Ascending aorta (tissue), 2 donors: ENCODE data around the gene RPS15. TPM values are rescaled to one million over a fixed set of nuclear protein-coding genes. Genes with fewer than 3 reads are reported as not detected.
"Not testable (repeated sequence)": the region's sequence is repeated elsewhere in the genome, so short reads cannot be mapped to it uniquely, and the experiment has no call there.

Source experiments
- DNase-seq, 2 donors: peaks; one replicate each; pipeline ENCODE4 v3.0.0-alpha.2; 2019; ENCODE audit warnings: low spot score in 2 of 2
- H3K27ac ChIP-seq, 2 donors: fragments of 200-600 bp; sonication (generic); one replicate each; pipeline ENCODE4 v1.5.1; 2016 to 2017; ENCODE audit warnings: mild to moderate bottlenecking in 1 of 2
- H3K27me3 ChIP-seq: fragments of 200-600 bp; sonication (generic); one replicate; pipeline ENCODE4 v1.5.1; 2017
- H3K36me3 ChIP-seq, 2 donors: fragments of 200-600 bp; sonication (generic); one replicate each; pipeline ENCODE4 v1.5.1; 2016
- H3K4me1 ChIP-seq, 2 donors: fragments of 200-600 bp; sonication (generic); one replicate each; pipeline ENCODE4 v1.5.1; 2016 to 2017; ENCODE audit warnings: mild to moderate bottlenecking in 1 of 2
- H3K4me3 ChIP-seq, 2 donors: fragments of 200-600 bp; sonication (generic); one replicate each; pipeline ENCODE4 v1.5.1; 2016 to 2017; ENCODE audit warnings: mild to moderate bottlenecking in 1 of 2
- H3K9me3 ChIP-seq, 2 donors: fragments of 200-600 bp; sonication (generic); one replicate each; pipeline ENCODE4 v1.5.1; 2016
- intact Hi-C: fragments of 100-400 bp; cut with DNase I; formaldehyde crosslinking; loops from one replicate; pipeline ENCODE4 v1.15.1; 2023
- total RNA-seq: library from RNA; depleted of rRNA; stranded (reverse); fragments of >200 nt; gene quantifications from one replicate; pipeline ENCODE4 v1.1.0, GENCODE V29; 2016
- TF ChIP-seq, protein P1 (sequence below), 3 experiments: fragments of 200-600 bp in 2 of 3; fragments of 450-650 bp in 1 of 3; sonication (generic) in 2 of 3; IDR thresholded peaks; one replicate each; pipeline ENCODE4 v1.5.1; 2016 to 2019; ENCODE audit warnings: antibody characterized with exemption in 3 of 3, mild to moderate bottlenecking in 1 of 3, moderate library complexity in 1 of 3

Gene RPS15
- total RNA-seq, 1 donor from 2014 or later, result 3,111 TPM

DNA sequence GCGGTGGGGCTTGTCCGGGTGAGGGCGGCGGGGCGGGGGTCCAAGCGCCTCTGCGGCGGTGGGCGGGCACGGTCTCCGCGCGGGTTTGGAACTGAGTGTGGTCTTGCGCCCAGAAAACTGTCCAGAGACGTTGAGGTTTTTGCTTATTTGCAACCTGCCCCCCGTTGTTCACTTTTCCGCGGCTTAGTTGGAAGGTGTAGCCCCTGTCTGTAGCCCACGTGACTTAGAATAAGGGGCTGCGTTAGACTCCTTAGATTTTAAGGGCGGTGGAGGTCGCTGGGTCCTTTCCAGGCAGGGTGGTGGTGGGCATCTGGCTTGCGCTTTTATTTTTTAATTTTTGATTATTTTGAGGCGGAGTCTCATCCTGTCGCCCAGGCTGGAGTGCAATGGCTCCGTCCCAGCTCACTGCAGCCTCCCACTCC lies 748 bp downstream of the RPS15 start:
- peaks cover 8 to 14% of the 10 kb centered on the region in 2 donors for H3K4me1 ChIP-seq
- H3K9me3 ChIP-seq, result no peaks in the 10 kb centered on the region
- intact Hi-C loops, result loop anchor here (1.0 to 5.0 kb wide), 5 partner anchors 32 to 73 kb away; partner anchors contain the start of genes ADAMTSL5, C19orf25, DAZAP1 and NDUFS7
- H3K36me3 ChIP-seq, result peaks cover 30 to 55% of the 10 kb centered on the region in 2 donors
- DNase-seq, result no peak
- TF ChIP-seq, protein P1, sequence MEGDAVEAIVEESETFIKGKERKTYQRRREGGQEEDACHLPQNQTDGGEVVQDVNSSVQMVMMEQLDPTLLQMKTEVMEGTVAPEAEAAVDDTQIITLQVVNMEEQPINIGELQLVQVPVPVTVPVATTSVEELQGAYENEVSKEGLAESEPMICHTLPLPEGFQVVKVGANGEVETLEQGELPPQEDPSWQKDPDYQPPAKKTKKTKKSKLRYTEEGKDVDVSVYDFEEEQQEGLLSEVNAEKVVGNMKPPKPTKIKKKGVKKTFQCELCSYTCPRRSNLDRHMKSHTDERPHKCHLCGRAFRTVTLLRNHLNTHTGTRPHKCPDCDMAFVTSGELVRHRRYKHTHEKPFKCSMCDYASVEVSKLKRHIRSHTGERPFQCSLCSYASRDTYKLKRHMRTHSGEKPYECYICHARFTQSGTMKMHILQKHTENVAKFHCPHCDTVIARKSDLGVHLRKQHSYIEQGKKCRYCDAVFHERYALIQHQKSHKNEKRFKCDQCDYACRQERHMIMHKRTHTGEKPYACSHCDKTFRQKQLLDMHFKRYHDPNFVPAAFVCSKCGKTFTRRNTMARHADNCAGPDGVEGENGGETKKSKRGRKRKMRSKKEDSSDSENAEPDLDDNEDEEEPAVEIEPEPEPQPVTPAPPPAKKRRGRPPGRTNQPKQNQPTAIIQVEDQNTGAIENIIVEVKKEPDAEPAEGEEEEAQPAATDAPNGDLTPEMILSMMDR (IDR thresholded peaks at IDR 0.05), result no peak
- H3K27ac ChIP-seq, result peak overlapping the region; percentile 85
- H3K4me3 ChIP-seq, result peak overlapping the region; percentile 75 to 81
- H3K27me3 ChIP-seq, result no peaks in the 10 kb centered on the region

GRCh38 chr19:1439525-1440417 lies 1.6 kb downstream of the RPS15 start:
- not testable (repeated sequence) for H3K27me3 ChIP-seq, H3K9me3 ChIP-seq, DNase-seq
- H3K27ac ChIP-seq, result peak overlapping the region in 1 of 2 donors; percentile 85
- H3K36me3 ChIP-seq, result peaks cover 21 to 47% of the 10 kb centered on the region in 2 donors
- H3K4me1 ChIP-seq, result peaks cover 8 to 16% of the 10 kb centered on the region in 2 donors
- intact Hi-C loops, result loop anchor here (2.0 to 5.0 kb wide), 4 partner anchors 33 to 73 kb away; partner anchors contain the start of genes ADAMTSL5, C19orf25, DAZAP1 and PCSK4
- H3K4me3 ChIP-seq, result peak overlapping the region; percentile 75 to 81

DNA sequence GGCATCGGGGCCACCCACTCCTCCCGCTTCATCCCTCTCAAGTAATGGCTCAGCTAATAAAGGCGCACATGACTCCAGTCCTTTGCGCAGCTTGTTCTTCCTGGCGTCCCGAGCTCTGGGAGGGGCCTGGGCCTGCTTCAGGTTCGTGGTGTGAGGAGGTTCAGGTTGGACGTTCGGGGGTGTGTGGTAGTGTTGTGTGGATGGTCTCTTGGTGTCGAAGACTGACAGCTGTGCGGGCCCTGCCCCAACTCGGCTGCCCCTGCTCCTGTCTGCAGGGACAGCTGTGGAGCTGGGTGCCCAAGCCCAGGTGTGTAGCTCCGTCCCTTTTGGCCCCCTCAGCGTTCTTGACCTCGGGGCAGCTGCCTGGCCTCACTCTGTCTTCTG lies 2.2 kb downstream of the RPS15 start:
- intact Hi-C loops, result no loop called here
- TF ChIP-seq, protein P1 (IDR thresholded peaks at IDR 0.05), result no peak
- no peak for DNase-seq

DNA sequence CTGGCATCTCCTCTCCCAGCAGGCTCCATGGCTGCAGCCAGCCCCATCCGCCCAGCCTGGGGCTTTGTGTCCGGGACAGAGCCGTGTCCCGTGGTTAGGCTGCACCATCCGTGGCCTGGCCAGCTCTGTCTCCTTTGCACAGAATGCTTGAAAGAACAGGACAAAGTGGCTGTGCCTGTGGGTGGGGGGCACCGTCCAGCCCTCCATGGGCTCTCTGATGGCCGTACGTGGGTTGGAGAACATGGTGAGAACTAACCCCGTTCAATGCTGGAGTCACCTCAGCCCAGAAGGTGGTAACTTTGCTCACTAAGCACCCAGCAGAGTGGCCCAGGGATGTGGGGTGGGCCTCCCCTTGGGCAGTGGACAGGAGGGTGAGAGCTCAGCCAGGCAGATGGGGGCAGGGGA lies 2.8 kb downstream of the RPS15 start:
- Histone ChIP-seq H3K27me3 (peaks cover 7% of the 10 kb centered on the region), H3K36me3 (peaks cover 20 to 37% of the 10 kb centered on the region in 2 donors), H3K4me3 (no peak overlapping the region), H3K9me3 (no peaks in the 10 kb centered on the region), H3K4me1 (peaks cover 13 to 25% of the 10 kb centered on the region in 2 donors), H3K27ac (no peak overlapping the region)
- DNase-seq, result no peak
- TF ChIP-seq, protein P1 (IDR thresholded peaks at IDR 0.05), result no peak
- intact Hi-C loops, result no loop called here

More for the DNA sequence above, 2.2 kb downstream of the RPS15 start:
- Histone ChIP-seq H3K36me3 (peaks cover 20 to 42% of the 10 kb centered on the region in 2 donors), H3K4me3 (no peak overlapping the region), H3K4me1 (peaks cover 11 to 21% of the 10 kb centered on the region in 2 donors), H3K27ac (no peak overlapping the region), H3K27me3 (peaks cover 1% of the 10 kb centered on the region), H3K9me3 (no peaks in the 10 kb centered on the region)

DNA sequence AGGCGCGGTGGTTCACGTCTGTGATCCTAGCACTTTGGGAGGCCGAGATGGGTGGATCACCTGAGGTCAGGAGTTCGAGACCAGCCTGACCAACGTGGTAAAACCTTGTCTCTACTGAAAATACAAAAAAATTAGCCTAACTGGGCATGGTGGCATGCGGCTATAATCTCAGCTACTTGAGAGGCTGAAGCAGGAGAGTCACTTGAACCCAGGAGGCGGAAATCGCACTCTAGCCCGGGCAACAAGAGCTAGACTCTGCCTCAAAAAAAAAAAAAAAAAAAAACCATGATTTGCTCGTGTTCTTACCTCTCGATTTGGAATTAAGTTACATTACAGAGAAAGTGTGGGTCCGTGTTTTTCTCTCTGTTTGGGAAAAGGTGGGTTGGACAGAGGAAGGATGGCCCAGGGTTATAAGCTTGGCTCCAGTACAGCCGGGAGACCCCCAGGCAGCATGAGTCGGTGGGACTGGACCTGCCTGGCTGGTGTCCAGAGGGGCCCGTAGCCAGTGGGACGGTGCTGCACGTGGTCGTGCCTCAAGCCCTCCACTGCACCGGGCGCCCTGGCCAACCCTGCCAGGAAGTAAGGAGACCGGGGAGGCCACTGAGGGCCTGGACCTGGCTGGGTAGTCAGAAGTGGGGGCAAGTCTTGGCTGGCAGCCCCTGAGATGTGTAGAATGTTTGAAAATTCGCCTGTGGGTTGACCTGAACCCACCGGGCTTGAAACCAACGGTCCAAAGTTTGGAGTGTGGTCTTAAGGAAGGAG lies 3.7 kb downstream of the RPS15 start:
- Histone ChIP-seq H3K36me3 (peaks cover 20 to 37% of the 10 kb centered on the region in 2 donors), H3K4me1 (peaks cover 19 to 29% of the 10 kb centered on the region in 2 donors), H3K9me3 (no peaks in the 10 kb centered on the region), H3K27me3 (peaks cover 15% of the 10 kb centered on the region), H3K27ac (no peak overlapping the region), H3K4me3 (no peak overlapping the region)
- intact Hi-C loops, result no loop called here
- no peak for DNase-seq
- TF ChIP-seq, protein P1 (IDR thresholded peaks at IDR 0.05), result no peak
